Measurements from ENCODE around the gene PTPRG. TPM values are rescaled to one million over a fixed set of nuclear protein-coding genes. Genes with fewer than 3 reads are reported as not detected.

PTPRG gene
- total RNA-seq, 1 donor from 2014 or later = 11.1 TPM

DNA sequence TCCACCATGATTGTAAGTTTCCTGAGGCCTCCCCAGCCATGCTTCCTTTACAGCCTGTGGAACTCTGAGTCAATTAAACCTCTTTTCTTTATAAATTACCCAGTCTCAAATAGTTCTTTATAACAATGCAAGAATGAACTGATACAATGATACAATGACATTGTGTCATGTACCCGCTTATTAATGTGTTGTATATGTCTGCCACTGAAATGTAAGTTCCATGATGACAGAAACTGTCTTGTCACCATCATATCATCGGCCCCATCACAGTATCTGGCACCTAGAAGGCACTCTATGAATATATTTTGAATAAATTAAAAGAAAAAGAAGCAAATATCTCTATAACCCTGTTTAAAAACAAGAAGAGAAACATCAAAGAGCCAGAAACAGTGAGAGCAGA, 782.4 kb downstream of the PTPRG start:
- peaks cover 1% of the 10 kb centered on the region for H3K27me3 ChIP-seq (ENCODE audit: control insufficient read depth, insufficient read depth, low read length)
- no peak for FAIRE-seq
- TF ChIP-seq, protein P1, sequence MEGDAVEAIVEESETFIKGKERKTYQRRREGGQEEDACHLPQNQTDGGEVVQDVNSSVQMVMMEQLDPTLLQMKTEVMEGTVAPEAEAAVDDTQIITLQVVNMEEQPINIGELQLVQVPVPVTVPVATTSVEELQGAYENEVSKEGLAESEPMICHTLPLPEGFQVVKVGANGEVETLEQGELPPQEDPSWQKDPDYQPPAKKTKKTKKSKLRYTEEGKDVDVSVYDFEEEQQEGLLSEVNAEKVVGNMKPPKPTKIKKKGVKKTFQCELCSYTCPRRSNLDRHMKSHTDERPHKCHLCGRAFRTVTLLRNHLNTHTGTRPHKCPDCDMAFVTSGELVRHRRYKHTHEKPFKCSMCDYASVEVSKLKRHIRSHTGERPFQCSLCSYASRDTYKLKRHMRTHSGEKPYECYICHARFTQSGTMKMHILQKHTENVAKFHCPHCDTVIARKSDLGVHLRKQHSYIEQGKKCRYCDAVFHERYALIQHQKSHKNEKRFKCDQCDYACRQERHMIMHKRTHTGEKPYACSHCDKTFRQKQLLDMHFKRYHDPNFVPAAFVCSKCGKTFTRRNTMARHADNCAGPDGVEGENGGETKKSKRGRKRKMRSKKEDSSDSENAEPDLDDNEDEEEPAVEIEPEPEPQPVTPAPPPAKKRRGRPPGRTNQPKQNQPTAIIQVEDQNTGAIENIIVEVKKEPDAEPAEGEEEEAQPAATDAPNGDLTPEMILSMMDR (IDR thresholded peaks at IDR 0.05; ENCODE audit: insufficient read depth, low read length, severe bottlenecking) = no peak

More for the DNA sequence above, 782.4 kb downstream of the PTPRG start:
- Histone ChIP-seq H3K36me3 (ENCODE audit: control insufficient read depth, insufficient read depth, low read length) (no peaks in the 10 kb centered on the region), H3K4me3 (ENCODE audit: low read depth, low read length) (no peak overlapping the region)
- no peak for DNase-seq (ENCODE audit: low read depth)
